Transverse colon (tissue), 4 donors: Measurements from ENCODE around the gene EYA2. TPM values are rescaled to one million over a fixed set of nuclear protein-coding genes. Genes with fewer than 3 reads are reported as not detected.

ENCODE experiments used
- DNase-seq: peaks from one replicate; pipeline ENCODE4 v3.0.0-alpha.2; 2019
- H3K27ac ChIP-seq, 4 donors: fragments of 200-600 bp; sonication (generic); 2 replicates each; pipeline ENCODE4 v1.5.1; 2016 to 2018; ENCODE audit warnings: inconsistent platforms in 4 of 4
- H3K27me3 ChIP-seq: fragments of 200-600 bp; sonication (generic); 2 replicates; pipeline ENCODE4 v1.5.1; 2017; ENCODE audit warnings: inconsistent platforms
- H3K36me3 ChIP-seq, 4 donors: fragments of 200-600 bp; sonication (generic); 2 replicates each; pipeline ENCODE4 v1.5.1; 2017 to 2019; ENCODE audit warnings: inconsistent platforms in 4 of 4
- H3K4me1 ChIP-seq, 4 donors: fragments of 200-600 bp; sonication (generic); 2 replicates each; pipeline ENCODE4 v1.5.1; 2017 to 2020; ENCODE audit warnings: inconsistent platforms in 4 of 4
- H3K4me3 ChIP-seq, 4 donors: fragments of 200-600 bp; sonication (generic); 1 replicate in 1 of 4; 2 replicates in 3 of 4; pipeline versions ENCODE4 v1.5.1 to v1.6.1; 2017 to 2019; ENCODE audit warnings: inconsistent platforms in 4 of 4
- H3K9me3 ChIP-seq, 2 donors: fragments of 200-600 bp; sonication (generic); 2 replicates each; pipeline ENCODE4 v1.5.1; 2017 to 2019; ENCODE audit warnings: inconsistent platforms in 2 of 2
- CTCF ChIP-seq, 5 experiments: fragments of 200-600 bp in 3 of 5; fragments of 450-650 bp in 2 of 5; sonication (generic) in 3 of 5; IDR thresholded peaks; 1 replicate in 2 of 5; 2 replicates in 3 of 5; pipeline ENCODE4 v1.5.1; 2016 to 2017; ENCODE audit warnings: antibody characterized with exemption in 5 of 5, inconsistent platforms in 3 of 5, mild to moderate bottlenecking in 2 of 5, moderate library complexity in 1 of 5
- EP300 ChIP-seq: sonication (generic); formaldehyde crosslinking; IDR thresholded peaks from one replicate; pipeline ENCODE4 v1.6.1; 2017; ENCODE audit warnings: antibody characterized with exemption, low read depth
- POLR2A ChIP-seq: fragments of 450-650 bp; IDR thresholded peaks from one replicate; pipeline ENCODE4 v1.6.1; 2016; ENCODE audit warnings: antibody characterized with exemption, mild to moderate bottlenecking, moderate library complexity
- POLR2AphosphoS5 ChIP-seq, 3 donors: sonication (generic); formaldehyde crosslinking; IDR thresholded peaks; one replicate each; pipeline ENCODE4 v1.6.1; 2016; ENCODE audit warnings: antibody characterized with exemption in 3 of 3
- WGBS, 2 donors: methylation state at CpG; one replicate each; pipeline ENCODE4 v1.1.5; 2018; ENCODE audit warnings: low coverage in 1 of 2; 5-methylcytosine and 5-hydroxymethylcytosine counted together
- in situ Hi-C, 4 donors: fragments of 200-750 bp; cut with MboI; loops; one replicate each; pipeline versions ENCODE4 v1.15.0 to v1.15.1; 2017; ENCODE audit warnings: low sequenced_read_pairs in 3 of 4, low pct_ligation_motif_present in 1 of 4, low pct_unique_long_range_greater_than_20kb in 1 of 4
- intact Hi-C: fragments of 100-400 bp; cut with DNase I; formaldehyde crosslinking; loops from one replicate; pipeline ENCODE4 v1.15.1; 2023; ENCODE audit warnings: low total_unique reads
- total RNA-seq, 4 donors: library from RNA; depleted of rRNA; stranded (reverse); fragments of >200 nt; gene quantifications; one replicate each; pipeline ENCODE4 v1.1.0, GENCODE V29; 2016

The EYA2 gene
- total RNA-seq, 4 donors from 2014 or later, result 4.5 to 17.5 (median 10.9) TPM

- H3K36me3 ChIP-seq, result peaks cover 0 to 42% (median 12%) of the 10 kb centered on the region in 4 donors
- no peaks in the 10 kb centered on the region for H3K27me3 ChIP-seq
- no peak overlapping the region for H3K4me3 ChIP-seq
- H3K4me1 ChIP-seq, result no peaks in the 10 kb centered on the region
- DNase-seq, result no peak
- no peak overlapping the region for H3K27ac ChIP-seq
- intact Hi-C loops (no loop called here), in situ Hi-C loops (no loop called here)
- no peaks in the 10 kb centered on the region for H3K9me3 ChIP-seq
- TF ChIP-seq CTCF (IDR thresholded peaks at IDR 0.05), result no peak
- TF ChIP-seq POLR2A, result no peak
- no peak for TF ChIP-seq EP300
- no peak for TF ChIP-seq POLR2AphosphoS5 (IDR thresholded peaks at IDR 0.05)
- 89% methylated on average over 18 of the region's 18 CpGs; no CpG with 5 or more reads in 1 of the 2 donors for WGBS, 2 donors
These were observed 314.0 kb downstream of the EYA2 start for GRCh38 chr20:47208534-47209174.

GRCh38 chr20:47209982-47210381 lies 315.3 kb downstream of the EYA2 start:
- no peak overlapping the region for H3K27ac ChIP-seq
- no peak for TF ChIP-seq POLR2AphosphoS5 (IDR thresholded peaks at IDR 0.05)
- TF ChIP-seq CTCF (IDR thresholded peaks at IDR 0.05), result no peak
- no peak for TF ChIP-seq EP300
- no peak for TF ChIP-seq POLR2A
- peaks cover 0 to 54% (median 12%) of the 10 kb centered on the region in 4 donors for H3K36me3 ChIP-seq
- no peaks in the 10 kb centered on the region for H3K9me3 ChIP-seq
- H3K4me1 ChIP-seq, result no peaks in the 10 kb centered on the region
- in situ Hi-C loops (no loop called here), intact Hi-C loops (no loop called here)
- 94 to 97% methylated on average over 9 to 17 of the region's 17 CpGs for WGBS, 2 donors
- no peak overlapping the region for H3K4me3 ChIP-seq
- DNase-seq, result no peak
- no peaks in the 10 kb centered on the region for H3K27me3 ChIP-seq

- H3K9me3 ChIP-seq, result no peaks in the 10 kb centered on the region
- H3K4me3 ChIP-seq, result no peak overlapping the region
- DNase-seq, result no peak
- H3K27ac ChIP-seq, result no peak overlapping the region
- H3K4me1 ChIP-seq, result no peaks in the 10 kb centered on the region
- no peaks in the 10 kb centered on the region for H3K27me3 ChIP-seq
- in situ Hi-C loops (no loop called here), intact Hi-C loops (no loop called here)
- peaks cover 0 to 59% (median 12%) of the 10 kb centered on the region in 4 donors for H3K36me3 ChIP-seq
- WGBS, 2 donors, result 92 to 95% methylated on average over 5 to 13 of the region's 13 CpGs
- TF ChIP-seq EP300 (no peak), CTCF (IDR thresholded peaks at IDR 0.05) (no peak), POLR2AphosphoS5 (IDR thresholded peaks at IDR 0.05) (no peak), POLR2A (no peak)
These were observed 315.8 kb downstream of the EYA2 start for GRCh38 chr20:47210470-47210869.

GRCh38 chr20:47211036-47211435 lies 316.4 kb downstream of the EYA2 start:
- WGBS, 2 donors, result 90 to 95% methylated on average over 2 to 7 of the region's 7 CpGs
- intact Hi-C loops, result no loop called here
- H3K9me3 ChIP-seq, result no peaks in the 10 kb centered on the region

More at GRCh38 chr20:47211036-47211435, 316.4 kb downstream of the EYA2 start:
- TF ChIP-seq POLR2AphosphoS5 (IDR thresholded peaks at IDR 0.05) (no peak), CTCF (IDR thresholded peaks at IDR 0.05) (no peak), POLR2A (no peak), EP300 (no peak)
- Histone ChIP-seq H3K27ac (no peak overlapping the region), H3K4me3 (no peak overlapping the region), H3K27me3 (no peaks in the 10 kb centered on the region), H3K36me3 (peaks cover 0 to 65% (median 14%) of the 10 kb centered on the region in 4 donors), H3K4me1 (no peaks in the 10 kb centered on the region)
- no peak for DNase-seq
- in situ Hi-C loops, result no loop called here
